HFF-Myc (cell line): ENCODE data around the gene PPP1R3D.
"Not testable (repeated sequence)": the region's sequence is repeated elsewhere in the genome, so short reads cannot be mapped to it uniquely, and the experiment has no call there.

ENCODE experiments used
- DNase-seq: peaks from one replicate; pipeline ENCODE4 v3.0.0-alpha.2; 2011; ENCODE audit warnings: low read depth; ENCODE audit errors: extremely low read depth
- H3K4me3 ChIP-seq: replicated peaks from 2 replicates; pipeline ENCODE4 v1.5.1; 2011; ENCODE audit warnings: low read depth, mild to moderate bottlenecking, control low read depth, low read length
- CTCF ChIP-seq: IDR thresholded peaks from 2 replicates; pipeline ENCODE4 v1.5.1; 2012; ENCODE audit warnings: mild to moderate bottlenecking, low read depth, low read length, control low read depth; ENCODE audit errors: missing control alignments

PPP1R3D gene

DNA sequence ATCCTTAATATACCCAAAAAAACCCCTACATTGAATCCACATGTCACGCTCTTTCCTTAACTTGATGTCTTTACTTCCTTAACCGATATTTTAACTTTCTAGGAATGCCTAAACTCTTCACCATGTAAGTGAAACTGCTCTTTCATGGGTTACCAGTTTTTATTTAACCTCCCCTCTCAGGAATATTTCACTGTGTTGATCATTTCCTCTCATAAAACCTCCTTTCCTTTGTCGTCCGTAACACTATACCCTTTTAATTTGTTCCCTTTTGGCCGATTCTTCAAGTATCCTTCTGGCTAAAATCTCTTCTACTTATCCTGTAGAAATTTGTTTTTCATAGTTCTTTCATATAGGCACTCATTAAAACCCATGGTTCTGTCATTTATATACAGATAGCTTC, 31.2 kb downstream of the PPP1R3D start:
- H3K4me3 ChIP-seq: no peak overlapping the region
- no peak for TF ChIP-seq CTCF
- no peak for DNase-seq

DNA sequence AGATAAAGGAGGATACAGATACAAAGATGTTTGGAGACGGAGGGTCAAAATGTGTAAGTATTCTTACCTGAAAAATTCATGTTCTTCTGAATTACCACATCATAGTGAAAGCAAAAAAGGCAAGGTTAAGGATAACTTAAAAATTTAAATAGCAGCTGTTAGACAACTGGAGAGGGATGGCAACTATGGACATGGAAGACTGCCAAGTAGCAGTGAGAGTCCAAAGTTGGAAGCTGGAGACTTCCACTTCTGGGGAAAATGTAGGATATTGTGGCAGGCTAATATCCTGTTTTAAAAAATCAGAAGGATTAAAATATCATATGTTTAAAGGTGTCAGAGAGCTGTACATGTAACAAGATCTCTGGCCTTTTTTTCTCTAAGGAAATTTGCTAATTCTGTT, 36.5 kb downstream of the PPP1R3D start:
- DNase-seq: no peak
- no peak overlapping the region for H3K4me3 ChIP-seq
- no peak for TF ChIP-seq CTCF

DNA sequence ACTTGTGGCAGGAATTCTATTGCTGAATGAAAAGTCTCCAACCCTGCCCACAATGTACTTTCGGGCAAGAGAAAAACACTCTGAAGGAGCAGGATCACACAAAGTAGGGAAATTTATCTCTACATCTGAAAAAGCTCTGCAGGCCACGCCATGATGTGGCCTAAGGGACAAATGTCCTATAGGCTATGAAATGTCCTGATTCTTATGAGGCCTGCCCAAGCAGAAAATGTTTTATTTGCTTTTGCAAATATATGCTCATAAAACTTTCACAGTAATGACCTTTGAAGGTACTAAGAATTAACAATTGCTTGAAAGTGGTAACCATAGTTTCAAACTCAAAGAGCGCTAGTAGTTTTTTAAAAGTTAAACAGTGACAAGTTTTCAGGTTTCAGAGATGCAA, 37.6 kb downstream of the PPP1R3D start:
- TF ChIP-seq CTCF: no peak
- DNase-seq: no peak
- H3K4me3 ChIP-seq: no peak overlapping the region

- no peak overlapping the region for H3K4me3 ChIP-seq
- no peak for DNase-seq
- no peak for TF ChIP-seq CTCF
These were observed 44.2 kb downstream of the PPP1R3D start for GRCh38 chr20:59895908-59896307.

GRCh38 chr20:59891581-59891980, 48.5 kb downstream of the PPP1R3D start:
- TF ChIP-seq CTCF: no peak
- DNase-seq: no peak
- H3K4me3 ChIP-seq: no peak overlapping the region

DNA sequence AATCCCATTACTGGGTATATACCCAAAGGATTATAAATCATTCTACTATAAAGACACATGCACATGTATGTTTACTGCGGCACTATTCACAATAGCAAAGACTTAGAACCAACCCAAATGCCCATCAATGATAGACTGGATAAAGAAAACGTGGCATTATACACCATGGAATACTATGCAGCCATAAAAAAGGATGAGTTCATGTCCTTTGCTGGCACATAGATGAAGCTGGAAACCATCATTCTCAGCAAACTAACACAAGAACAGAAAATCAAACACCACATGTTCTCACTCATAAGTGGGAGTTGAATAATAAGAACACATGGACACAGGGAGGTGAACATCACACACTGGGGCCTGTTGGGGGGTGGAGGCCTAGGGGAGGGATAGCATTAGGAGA, 50.1 kb downstream of the PPP1R3D start:
- not testable (repeated sequence) for DNase-seq

GRCh38 chr20:59888050-59888449, 52.1 kb downstream of the PPP1R3D start:
- no peak for TF ChIP-seq CTCF
- no peak overlapping the region for H3K4me3 ChIP-seq
- DNase-seq: no peak

More for the DNA sequence above, 50.1 kb downstream of the PPP1R3D start:
- H3K4me3 ChIP-seq: not testable (repeated sequence)
